HepG2 (cell line): ENCODE data around the gene EVA1C. TPM values are rescaled to one million over a fixed set of nuclear protein-coding genes. Genes with fewer than 3 reads are reported as not detected.
A peak's percentile ranks its signal among the peaks of the same experiment; 100 is the strongest.

Experiments used
- MAF1 ChIP-seq: sonication (generic); formaldehyde crosslinking; IDR thresholded peaks from 2 replicates; pipeline ENCODE4 v1.5.0; 2020; ENCODE audit warnings: missing genetic modification reagents, borderline replicate concordance
- NR3C1 ChIP-seq: sonication (generic); formaldehyde crosslinking; IDR thresholded peaks from 2 replicates; pipeline ENCODE4 v1.4.0; 2020; ENCODE audit warnings: missing genetic modification reagents
- RELA ChIP-seq: sonication (generic); formaldehyde crosslinking; IDR thresholded peaks from 2 replicates; pipeline ENCODE4 v1.4.0; 2020; ENCODE audit warnings: missing genetic modification reagents
- SIN3A ChIP-seq: IDR thresholded peaks from 2 replicates; pipeline ENCODE4 v1.6.1; 2011; ENCODE audit warnings: low read depth, mild to moderate bottlenecking, control low read depth, low read length, borderline replicate concordance
- ZC3H4 ChIP-seq: sonication (generic); formaldehyde crosslinking; IDR thresholded peaks from 2 replicates; pipeline ENCODE4 v1.4.0; 2020; ENCODE audit warnings: missing genetic modification reagents, borderline replicate concordance
- ZNF556 ChIP-seq: sonication (generic); formaldehyde crosslinking; IDR thresholded peaks from 2 replicates; pipeline ENCODE4 v1.4.0; 2020; ENCODE audit warnings: mild to moderate bottlenecking, missing genetic modification reagents, borderline replicate concordance
- ZNF670 ChIP-seq: sonication (generic); formaldehyde crosslinking; IDR thresholded peaks from 2 replicates; pipeline ENCODE4 v1.8.0; 2022; ENCODE audit warnings: mild to moderate bottlenecking, missing genetic modification reagents, borderline replicate concordance
- polyA plus RNA-seq, 8 experiments: library from polyadenylated mRNA; depleted of rRNA in 3 of 8; stranded (reverse) in 7 of 8; unstranded in 1 of 8; fragments of >200 nt; fragmentation: Illumina TruSeq in 4 of 8; extraction: Trizol in 4 of 8; gene quantifications; 2 replicates each; pipeline versions ENCODE4 v1.2.1 to v1.2.3, GENCODE V29; 2011 to 2016; ENCODE audit warnings: low read depth in 4 of 8, missing spikeins in 1 of 8, mixed read lengths in 1 of 8; ENCODE audit not compliant: insufficient read depth in 1 of 8
- total RNA-seq, 5 experiments: library from RNA; depleted of rRNA; stranded (reverse); fragments of >200 nt; fragmentation: Illumina TruSeq; extraction: Trizol; gene quantifications; 2 replicates each; pipeline ENCODE4 v1.2.3, GENCODE V29; 2016; ENCODE audit warnings: low read depth in 1 of 5
- TF ChIP-seq, protein P1 (sequence below), 2 experiments: fragments of 450-650 bp in 1 of 2; sonication (generic) in 1 of 2; formaldehyde crosslinking in 1 of 2; IDR thresholded peaks; 2 replicates each; pipeline versions ENCODE4 v1.6.1 to v1.8.0; 2016 to 2022; ENCODE audit warnings: antibody characterized with exemption in 1 of 2, mild to moderate bottlenecking in 1 of 2, missing genetic modification reagents in 1 of 2
- TF ChIP-seq, protein P2 (sequence below): IDR thresholded peaks from 2 replicates; pipeline ENCODE4 v1.6.1; 2016; ENCODE audit warnings: missing compliant biosample characterization, missing genetic modification reagents, borderline replicate concordance
- TF ChIP-seq, protein P3 (sequence below): sonication (generic); formaldehyde crosslinking; IDR thresholded peaks from 2 replicates; pipeline ENCODE4 v1.4.0; 2020; ENCODE audit warnings: low read depth, missing genetic modification reagents
- TF ChIP-seq, protein P4 (sequence below): sonication (generic); formaldehyde crosslinking; IDR thresholded peaks from 2 replicates; pipeline ENCODE4 v1.8.1; 2023; ENCODE audit warnings: mild to moderate bottlenecking, missing genetic modification reagents
- TF ChIP-seq, protein P5 (sequence below): sonication (generic); formaldehyde crosslinking; IDR thresholded peaks from 2 replicates; pipeline ENCODE4 v1.4.0; 2020; ENCODE audit warnings: missing genetic modification reagents

EVA1C gene
- total and polyA plus RNA-seq, 2 of the 13 experiments (the other 11 are each of a cell fraction or from before 2014, with no cell fraction given): 0.29 to 0.34 TPM

DNA sequence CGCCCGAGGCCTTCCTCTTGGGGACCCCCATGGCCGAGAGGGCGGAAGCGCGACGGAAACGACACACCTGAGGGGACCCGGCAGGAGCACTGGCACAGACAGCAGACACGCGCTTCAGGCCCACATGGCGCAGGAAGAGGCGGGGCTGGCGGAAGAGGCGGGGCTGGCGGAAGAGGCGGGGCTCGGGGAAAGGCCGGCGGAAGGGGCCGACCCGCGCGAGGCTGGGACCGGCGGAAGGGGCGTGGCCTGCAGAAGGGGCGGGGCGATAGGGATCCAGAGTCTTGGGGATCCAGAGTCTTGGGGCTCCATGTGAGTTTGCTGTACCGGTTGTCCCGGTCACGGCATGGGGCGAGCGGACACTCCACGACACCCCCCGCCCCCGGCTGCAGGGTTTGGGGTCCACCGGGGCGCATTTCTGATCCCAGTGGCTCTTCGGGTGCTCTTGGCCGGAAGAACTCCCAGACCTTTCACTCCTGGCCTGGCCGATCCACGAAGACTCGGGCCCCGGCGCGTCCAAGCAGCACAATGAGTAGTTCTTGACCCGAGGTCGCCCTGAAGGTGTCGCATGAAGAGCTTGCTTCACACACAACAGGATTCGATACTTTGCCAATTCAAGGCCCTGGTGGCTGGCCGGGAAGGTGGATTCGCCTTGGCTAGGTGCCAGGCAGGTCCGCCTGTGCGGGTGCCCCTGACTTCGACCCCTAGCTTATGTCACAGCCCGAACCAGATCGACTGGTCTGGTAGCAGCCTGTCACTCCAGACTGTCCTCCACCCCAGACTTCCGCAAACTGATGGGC lies 19.4 kb upstream of the EVA1C start, which contains the start of gene URB1 (continued):
- TF ChIP-seq, protein P1, sequence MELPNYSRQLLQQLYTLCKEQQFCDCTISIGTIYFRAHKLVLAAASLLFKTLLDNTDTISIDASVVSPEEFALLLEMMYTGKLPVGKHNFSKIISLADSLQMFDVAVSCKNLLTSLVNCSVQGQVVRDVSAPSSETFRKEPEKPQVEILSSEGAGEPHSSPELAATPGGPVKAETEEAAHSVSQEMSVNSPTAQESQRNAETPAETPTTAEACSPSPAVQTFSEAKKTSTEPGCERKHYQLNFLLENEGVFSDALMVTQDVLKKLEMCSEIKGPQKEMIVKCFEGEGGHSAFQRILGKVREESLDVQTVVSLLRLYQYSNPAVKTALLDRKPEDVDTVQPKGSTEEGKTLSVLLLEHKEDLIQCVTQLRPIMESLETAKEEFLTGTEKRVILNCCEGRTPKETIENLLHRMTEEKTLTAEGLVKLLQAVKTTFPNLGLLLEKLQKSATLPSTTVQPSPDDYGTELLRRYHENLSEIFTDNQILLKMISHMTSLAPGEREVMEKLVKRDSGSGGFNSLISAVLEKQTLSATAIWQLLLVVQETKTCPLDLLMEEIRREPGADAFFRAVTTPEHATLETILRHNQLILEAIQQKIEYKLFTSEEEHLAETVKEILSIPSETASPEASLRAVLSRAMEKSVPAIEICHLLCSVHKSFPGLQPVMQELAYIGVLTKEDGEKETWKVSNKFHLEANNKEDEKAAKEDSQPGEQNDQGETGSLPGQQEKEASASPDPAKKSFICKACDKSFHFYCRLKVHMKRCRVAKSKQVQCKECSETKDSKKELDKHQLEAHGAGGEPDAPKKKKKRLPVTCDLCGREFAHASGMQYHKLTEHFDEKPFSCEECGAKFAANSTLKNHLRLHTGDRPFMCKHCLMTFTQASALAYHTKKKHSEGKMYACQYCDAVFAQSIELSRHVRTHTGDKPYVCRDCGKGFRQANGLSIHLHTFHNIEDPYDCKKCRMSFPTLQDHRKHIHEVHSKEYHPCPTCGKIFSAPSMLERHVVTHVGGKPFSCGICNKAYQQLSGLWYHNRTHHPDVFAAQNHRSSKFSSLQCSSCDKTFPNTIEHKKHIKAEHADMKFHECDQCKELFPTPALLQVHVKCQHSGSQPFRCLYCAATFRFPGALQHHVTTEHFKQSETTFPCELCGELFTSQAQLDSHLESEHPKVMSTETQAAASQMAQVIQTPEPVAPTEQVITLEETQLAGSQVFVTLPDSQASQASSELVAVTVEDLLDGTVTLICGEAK (IDR thresholded peaks at IDR 0.05): no peak
- TF ChIP-seq, protein P1 (CRISPR knock-in tag; IDR thresholded peaks at IDR 0.05): peak; percentile 55
- TF ChIP-seq, protein P2, sequence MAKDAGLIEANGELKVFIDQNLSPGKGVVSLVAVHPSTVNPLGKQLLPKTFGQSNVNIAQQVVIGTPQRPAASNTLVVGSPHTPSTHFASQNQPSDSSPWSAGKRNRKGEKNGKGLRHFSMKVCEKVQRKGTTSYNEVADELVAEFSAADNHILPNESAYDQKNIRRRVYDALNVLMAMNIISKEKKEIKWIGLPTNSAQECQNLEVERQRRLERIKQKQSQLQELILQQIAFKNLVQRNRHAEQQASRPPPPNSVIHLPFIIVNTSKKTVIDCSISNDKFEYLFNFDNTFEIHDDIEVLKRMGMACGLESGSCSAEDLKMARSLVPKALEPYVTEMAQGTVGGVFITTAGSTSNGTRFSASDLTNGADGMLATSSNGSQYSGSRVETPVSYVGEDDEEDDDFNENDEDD (CRISPR knock-in tag): no peak
- TF ChIP-seq SIN3A (peak; percentile 97), NR3C1 (no peak), ZNF670 (peak; percentile 64; the same call in 1 of the 2 replicates), MAF1 (CRISPR knock-in tag) (no peak), ZC3H4 (no peak), ZNF556 (peak; percentile 9; the same call in 1 of the 2 replicates), RELA (CRISPR knock-in tag) (no peak)
- TF ChIP-seq, protein P3, sequence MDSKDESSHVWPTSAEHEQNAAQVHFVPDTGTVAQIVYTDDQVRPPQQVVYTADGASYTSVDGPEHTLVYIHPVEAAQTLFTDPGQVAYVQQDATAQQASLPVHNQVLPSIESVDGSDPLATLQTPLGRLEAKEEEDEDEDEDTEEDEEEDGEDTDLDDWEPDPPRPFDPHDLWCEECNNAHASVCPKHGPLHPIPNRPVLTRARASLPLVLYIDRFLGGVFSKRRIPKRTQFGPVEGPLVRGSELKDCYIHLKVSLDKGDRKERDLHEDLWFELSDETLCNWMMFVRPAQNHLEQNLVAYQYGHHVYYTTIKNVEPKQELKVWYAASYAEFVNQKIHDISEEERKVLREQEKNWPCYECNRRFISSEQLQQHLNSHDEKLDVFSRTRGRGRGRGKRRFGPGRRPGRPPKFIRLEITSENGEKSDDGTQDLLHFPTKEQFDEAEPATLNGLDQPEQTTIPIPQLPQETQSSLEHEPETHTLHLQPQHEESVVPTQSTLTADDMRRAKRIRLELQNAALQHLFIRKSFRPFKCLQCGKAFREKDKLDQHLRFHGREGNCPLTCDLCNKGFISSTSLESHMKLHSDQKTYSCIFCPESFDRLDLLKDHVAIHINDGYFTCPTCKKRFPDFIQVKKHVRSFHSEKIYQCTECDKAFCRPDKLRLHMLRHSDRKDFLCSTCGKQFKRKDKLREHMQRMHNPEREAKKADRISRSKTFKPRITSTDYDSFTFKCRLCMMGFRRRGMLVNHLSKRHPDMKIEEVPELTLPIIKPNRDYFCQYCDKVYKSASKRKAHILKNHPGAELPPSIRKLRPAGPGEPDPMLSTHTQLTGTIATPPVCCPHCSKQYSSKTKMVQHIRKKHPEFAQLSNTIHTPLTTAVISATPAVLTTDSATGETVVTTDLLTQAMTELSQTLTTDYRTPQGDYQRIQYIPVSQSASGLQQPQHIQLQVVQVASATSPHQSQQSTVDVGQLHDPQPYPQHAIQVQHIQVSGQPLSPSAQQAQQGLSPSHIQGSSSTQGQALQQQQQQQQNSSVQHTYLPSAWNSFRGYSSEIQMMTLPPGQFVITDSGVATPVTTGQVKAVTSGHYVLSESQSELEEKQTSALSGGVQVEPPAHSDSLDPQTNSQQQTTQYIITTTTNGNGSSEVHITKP: 0 out of 2 replicates have a peak, but pooled peaks have one; percentile 37
- TF ChIP-seq, protein P4, sequence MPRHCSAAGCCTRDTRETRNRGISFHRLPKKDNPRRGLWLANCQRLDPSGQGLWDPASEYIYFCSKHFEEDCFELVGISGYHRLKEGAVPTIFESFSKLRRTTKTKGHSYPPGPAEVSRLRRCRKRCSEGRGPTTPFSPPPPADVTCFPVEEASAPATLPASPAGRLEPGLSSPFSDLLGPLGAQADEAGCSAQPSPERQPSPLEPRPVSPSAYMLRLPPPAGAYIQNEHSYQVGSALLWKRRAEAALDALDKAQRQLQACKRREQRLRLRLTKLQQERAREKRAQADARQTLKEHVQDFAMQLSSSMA (CRISPR knock-in tag): peak; percentile 74
- TF ChIP-seq, protein P5, sequence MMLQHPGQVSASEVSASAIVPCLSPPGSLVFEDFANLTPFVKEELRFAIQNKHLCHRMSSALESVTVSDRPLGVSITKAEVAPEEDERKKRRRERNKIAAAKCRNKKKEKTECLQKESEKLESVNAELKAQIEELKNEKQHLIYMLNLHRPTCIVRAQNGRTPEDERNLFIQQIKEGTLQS: no peak
